ENCODE measurements around the gene RXFP1.
"Not testable (repeated sequence)": the region's sequence is repeated elsewhere in the genome, so short reads cannot be mapped to it uniquely, and the experiment has no call there.

The RXFP1 gene

DNA sequence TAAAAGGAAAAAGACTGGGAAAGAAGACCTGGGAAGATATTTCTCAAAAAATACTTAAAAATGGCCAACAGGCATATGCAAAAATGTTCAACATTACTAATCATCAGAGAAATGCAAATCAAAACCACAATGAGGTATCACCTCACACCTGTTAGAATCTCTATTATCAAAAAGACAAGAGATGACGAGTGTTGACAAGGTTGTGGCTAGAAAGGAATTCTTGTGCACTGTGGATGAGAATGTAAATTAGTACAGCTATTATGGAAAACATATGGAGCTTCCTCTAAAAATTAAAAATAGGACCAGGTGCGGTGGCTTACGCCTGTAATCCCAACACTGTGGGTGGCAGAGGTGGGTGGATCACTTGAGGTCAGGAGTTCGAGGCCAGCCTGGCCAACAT, 100.0 kb downstream of the RXFP1 start:
- no peak for DNase-seq

DNA sequence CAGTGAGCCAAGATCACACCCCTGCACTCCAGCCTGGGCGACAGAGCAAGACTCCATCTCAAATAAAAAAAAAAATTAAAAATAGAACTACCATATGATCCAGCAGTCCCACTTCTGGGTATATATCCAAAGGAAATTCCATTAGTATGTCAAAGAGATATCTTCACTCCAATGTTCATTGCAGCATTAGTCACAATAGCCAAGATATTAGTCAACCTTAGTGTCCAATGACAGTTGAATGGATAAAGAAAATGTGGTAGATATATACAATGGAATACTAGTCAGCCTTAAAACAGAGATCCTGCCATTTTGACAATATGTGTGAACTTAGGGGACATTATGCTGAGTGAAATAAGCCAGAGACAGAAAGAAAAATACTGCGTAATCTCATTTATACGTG, 100.6 kb downstream of the RXFP1 start:
- no peak for DNase-seq

DNA sequence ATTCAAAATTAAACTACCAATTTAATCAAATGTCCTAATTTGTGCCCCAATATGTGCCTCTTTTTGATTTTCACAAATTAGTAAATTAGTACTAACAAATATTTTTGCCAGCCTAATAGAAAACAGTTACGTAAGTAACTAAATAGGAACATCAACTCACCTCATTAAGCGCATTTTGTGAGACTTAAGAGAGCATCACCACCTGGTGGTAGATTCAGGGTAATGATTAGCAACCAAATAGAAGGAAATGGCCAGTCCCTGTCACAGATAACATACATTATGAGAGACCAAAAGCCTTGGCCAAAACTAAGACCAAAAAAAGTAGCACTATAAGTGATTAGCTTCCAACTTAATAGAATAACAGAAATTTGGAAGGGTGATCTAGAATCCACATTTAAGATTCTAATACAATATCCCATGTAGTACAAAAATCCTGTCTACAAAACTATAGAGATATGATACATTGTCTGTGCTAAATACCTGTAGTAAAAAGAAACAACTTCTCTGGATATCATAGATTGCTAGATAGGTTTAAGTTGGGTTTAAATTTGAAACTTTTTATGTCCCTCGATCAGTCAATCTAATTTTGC, 103.3 kb downstream of the RXFP1 start:
- DNase-seq: peak; percentile 16

DNA sequence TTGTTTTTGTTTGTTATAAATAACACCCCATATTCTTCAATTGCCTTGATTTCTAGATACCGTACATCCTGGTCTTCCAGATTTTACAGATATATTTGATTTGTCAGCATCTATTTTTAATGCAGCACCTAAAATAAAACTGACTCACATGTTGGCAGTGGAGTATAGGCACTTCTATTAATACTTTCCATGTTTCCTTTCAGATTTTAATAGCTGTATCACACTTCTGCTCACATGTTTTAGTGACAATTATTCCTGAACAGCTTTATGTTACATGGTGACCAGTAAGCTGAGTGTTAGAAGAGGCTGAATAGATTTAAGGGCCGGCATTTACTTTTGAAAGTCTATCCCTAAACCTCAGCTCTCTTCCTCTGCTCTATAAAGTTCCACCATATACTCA, 103.9 kb downstream of the RXFP1 start:
- no peak for DNase-seq

DNA sequence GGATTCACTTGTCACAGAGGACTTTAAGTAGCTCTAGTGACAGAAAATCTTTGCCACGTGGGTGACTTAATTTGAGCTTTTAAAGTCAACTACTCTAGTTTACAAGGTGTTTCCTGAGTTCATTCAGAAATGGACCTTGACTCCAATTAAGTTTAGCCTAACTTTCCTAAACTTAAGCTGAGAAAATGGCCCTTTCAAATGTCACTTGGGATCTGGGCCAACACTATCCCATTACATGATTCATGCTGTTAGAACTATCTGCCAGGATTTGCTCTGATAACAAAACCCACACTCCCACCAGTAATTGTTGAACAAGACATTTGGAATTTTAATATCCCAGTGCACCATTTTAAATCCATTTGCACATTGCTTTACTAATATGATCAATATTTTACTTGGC, 109.2 kb downstream of the RXFP1 start:
- no peak for DNase-seq

DNA sequence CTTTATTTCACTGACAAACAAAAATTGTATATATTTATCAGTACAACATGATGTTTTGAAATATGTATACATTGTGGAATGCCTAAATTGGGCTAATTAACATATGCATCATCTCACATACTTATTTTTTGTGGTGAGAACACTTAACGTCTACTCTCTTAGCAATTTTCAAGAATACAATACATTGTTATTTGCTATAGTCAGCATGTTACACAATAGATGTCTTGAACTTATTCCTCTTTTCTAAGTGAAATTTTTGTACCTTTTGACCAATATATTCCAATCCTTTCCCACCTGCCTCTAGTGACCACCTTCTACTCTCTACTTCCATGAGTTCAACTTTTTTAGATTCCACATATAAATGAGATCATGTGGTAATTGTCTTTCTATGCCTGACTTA, 114.9 kb downstream of the RXFP1 start:
- no peak for DNase-seq

DNA sequence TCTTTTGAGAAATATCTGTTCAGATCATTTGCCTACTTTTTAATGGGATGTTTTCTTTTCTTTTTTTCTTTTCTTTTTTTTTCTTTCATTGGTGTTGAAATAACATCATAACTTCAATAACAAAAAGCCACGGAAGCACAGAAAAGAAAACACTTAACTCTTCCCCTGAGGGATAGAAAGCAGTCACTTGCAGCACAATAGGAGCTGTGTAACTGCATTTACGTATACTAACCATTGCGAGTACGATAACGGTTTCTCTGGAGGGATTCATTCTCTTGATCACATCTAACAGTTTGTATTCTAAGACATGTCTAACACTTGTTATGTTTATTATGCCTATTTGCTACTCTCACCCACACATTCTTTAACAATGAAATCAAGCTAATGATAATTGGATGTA, 122.7 kb downstream of the RXFP1 start:
- no peak for DNase-seq

DNA sequence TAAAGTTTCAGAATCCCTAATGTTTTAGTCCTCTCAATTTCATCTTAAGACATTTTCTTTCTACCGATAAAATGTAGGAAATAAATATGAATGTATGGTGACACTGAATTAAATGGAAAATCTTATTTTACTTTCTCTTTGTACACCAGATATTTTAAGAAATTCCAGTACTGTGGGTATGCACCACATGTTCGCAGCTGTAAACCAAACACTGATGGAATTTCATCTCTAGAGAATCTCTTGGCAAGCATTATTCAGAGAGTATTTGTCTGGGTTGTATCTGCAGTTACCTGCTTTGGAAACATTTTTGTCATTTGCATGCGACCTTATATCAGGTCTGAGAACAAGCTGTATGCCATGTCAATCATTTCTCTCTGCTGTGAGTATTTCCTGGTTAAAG, 123.1 kb downstream of the RXFP1 start:
- no peak for DNase-seq

DNA sequence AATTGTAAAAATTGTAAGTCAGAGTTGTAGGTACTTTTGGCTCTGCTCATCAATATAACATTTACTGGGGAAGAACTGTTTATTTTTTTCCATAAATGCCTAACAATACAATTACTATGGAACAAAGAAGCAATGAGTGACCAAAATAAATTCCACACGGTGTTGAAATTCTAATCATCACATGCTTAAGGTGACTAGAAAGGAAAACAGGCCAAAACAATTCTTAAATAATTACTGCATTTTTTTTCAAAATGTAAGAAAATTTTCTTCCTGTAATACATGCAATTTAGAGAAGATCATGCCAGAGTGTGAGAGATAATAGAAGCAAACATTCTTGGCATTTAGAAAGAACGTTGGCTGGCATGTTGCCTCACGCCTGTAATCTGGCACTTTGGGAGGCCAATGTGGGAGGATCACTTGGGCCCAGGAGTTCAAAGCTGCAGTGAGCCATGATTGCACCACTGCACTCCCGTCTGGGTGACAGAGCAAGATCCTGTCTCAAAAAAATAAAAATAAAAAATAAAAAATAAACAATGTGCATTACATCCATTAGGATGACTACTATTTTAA, 127.5 kb downstream of the RXFP1 start:
- DNase-seq: no peak

DNA sequence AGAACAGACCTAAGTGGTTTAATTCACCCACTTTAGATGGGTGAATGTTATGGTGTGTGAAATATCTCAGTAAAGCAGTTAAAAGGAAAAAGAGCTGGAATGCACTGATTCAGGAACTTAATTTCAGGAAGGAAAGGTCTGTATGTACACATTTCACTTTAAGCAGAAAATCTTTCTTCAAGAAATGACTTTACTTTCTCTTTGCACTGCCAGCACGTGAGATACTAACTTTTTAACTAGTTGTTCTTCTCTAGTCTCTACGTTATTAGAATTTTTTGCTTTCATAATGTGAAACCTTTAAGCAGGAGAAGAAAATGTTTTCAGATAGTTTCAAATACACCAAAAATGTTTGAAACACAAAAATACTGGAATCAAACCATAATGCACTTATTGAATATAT, 131.2 kb downstream of the RXFP1 start:
- DNase-seq: no peak

DNA sequence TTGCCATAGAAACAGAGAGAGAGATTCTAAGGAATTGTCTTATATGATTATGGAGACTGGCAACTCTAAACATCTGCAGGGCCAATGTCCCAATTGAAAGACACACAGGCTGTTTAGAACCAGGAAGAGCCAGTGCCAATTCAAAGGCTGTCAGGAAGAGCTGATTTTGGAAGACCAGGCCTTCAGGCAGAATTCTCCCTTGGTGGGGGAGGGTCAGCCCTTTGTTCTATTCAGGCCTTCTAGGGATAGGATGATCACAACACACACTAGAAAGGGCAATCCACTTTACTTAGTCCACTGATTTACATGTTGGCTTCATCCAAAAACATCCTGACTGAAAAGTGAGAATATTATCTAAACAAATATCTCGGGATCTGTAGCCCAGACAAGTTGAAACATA, 134.8 kb downstream of the RXFP1 start:
- DNase-seq: no peak

DNA sequence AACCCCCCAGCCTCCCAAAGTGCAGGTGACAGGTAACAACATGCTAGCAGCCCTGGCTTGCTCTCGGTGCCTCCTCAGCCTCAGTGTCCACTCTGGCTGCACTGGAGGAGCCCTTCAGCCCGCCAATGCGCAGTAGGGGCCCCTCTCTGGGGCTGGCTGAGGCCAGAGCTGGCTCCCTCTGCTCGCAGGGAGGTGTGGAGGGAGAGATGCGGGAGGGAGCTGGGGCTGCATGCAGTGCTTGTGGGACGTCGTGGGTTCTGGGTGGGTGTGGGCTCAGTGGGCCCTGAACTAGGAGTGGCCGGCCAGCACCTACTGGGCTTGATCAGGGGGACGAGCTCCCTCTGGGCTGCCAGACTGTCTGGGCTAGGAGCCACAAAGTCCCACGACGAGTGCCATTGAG, 135.6 kb downstream of the RXFP1 start:
- no peak for DNase-seq

DNA sequence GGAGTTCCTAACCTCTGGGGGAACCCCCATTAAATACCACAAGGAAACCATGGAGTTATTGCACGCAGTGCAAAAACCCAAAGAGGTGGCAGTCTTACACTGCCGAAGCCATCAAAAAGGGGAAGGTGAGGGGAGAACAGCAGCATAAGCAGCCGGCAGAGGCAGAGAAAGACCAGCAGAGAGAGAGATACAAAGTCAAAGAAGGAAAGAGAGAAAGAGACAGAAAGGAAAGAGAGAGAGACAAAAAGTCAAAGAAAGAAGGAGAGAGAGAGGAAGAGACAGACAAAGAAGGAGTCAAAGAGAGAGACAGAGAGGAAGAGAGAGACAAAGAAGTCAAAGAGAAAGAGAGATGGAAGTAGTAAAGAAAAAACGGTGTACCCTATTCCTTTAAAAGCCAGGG, 141.6 kb downstream of the RXFP1 start:
- not testable (repeated sequence) for DNase-seq

DNA sequence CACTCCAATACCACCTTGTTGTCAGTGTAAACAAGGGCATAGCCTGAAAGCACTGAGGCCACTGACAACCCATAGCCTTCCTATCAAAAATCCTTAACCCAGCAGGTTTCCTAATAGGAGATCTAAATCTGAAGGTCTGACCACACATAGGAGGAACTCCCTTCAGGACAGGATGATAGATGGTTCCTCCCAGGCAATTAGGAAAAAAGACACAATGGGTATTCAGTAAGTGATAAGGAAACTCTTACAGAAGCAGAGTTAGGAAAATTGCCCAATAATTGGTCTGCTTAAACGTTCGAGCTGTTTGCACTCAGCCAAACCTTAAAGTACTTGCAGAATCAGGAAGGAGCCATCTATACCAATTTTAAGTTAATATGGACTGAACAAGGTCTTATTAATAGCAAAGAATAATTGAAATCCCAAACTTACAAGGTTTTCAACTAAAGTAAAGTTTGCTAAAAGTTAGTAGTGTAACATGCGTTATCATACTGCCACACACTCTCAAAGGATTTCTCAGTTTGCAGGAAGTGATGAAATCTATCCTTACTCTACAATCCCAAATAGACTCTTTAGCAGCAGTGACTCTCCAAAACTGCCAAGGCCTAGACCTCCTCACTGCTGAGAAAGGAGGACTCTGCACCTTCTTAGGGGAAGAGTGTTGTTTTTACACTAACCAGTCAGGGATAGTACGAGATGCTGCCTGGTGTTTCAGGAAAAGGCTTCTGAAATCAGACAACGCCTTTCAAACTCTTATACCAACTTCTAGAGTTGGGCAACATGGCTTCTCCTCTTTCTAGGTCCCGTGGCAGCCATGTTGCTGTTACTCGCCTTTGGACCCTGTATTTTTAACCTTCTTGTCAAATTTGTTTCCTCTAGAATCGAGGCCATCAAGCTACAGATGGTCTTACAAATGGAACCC, 142.3 kb downstream of the RXFP1 start:
- DNase-seq: not testable (repeated sequence)

DNA sequence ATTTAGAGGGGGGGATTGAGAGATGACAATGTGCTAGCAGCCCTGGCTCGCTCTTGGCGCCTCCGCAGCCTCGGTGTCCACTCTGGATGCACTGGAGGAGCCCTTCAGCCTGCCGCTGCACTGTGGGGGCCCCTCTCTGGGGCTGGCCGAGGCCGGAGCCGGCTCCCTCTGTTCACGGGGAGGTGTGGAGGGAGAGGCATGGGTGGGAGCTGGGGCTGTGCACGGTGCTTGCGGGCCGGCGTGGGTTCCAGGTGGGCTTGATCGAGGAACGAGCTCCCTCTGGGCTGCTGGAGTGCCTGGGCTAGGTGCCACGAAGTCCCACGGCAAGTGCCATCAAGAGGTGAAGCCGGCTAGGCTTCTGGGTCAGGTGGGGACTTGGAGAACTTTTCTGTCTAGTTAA, 143.1 kb downstream of the RXFP1 start:
- DNase-seq: no peak

DNA sequence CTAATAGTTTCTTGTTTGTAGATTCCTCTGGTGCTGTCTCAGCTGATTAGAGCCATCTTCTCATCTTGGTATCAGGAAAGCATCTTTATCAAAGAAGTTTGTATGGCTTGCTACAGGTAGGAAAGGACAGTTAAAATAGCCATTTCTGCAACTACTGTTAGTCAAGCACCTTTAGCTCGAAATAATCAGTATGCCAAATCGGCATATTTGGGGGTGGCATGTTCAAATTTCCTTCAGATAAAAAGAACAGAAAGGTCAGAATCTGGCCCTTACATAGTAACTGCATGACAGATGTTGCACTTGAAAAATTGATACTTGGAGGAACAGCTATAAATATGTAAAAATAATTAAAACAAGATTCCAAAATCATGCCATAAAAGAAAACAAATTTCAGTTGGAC, 145.2 kb downstream of the RXFP1 start:
- no peak for DNase-seq

DNA sequence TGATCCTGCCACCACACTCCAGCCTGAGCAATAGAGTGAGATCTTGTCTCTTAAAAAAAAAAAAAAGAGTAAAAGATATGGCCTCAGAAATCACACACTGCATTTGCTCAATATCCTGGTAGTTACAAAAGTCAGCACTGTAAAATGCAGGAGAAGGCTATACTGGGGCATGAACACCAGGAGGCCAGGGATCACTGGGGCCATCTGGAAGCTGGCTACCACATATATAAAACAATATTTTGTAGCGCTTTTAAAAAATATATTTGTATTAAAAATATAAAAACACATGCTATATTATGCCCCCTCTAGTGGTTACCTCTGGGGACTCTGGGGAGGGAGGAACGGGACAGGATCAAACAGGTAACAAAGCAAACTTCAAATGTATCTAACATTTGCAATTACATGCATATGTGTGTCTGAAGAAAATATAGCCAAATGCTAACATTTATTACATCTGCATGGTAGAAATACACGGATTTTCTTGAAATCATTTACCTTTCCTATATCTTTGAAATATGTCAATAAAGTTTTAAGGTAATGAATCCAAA, 146.0 kb downstream of the RXFP1 start:
- DNase-seq: no peak

DNA sequence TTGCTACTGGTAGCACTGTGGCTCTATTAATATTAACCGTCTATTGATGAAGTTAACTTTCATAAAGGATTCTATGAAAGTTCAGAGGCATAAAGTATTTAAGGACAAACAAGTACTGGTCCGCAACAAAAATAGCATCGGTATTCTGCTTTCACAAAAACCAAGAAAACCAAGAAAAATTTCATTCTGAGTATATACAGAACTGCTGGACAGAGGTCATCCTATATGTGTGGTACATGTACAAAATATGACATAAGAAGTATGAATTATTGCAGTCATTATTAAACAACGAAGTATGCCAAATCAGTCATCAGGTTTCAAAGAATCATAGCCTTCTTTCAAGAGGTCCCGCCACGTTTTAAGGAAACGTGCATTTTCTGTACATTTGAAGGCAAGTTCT, 147.6 kb downstream of the RXFP1 start:
- DNase-seq: no peak

DNA sequence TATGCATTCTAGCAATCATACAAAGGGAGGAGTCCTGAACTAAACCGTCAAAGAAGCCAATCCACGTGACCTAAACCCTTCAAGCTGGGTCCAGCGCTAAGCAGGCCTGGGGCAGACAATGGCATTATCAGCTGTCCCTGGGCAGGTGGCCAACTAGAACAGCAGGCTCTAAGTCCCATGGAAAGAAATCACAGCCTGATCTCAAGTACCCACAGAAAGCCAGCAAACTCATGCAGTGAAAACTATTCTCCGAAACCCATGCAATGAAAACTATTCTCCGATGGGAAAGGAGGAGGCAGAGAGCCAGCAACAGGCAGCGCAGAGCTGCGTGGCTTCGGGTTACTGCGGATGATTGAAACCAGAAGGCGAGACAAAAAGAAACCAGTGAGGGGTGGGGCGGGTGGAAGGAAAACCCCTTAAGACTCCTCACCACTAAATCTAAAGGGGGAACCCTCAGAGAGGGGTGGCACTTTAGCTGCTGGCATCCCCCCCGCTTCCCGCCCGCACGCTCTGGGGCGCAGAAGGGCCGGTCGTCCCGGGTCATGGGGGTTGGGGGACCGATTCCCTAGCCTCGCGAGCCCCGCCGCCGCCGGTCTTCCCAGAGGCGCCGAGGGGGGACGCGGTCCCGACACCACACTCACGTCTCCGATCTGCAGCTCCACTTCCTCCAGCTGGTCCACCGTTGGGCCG, 149.4 kb downstream of the RXFP1 start:
- peak; percentile 40 for DNase-seq

DNA sequence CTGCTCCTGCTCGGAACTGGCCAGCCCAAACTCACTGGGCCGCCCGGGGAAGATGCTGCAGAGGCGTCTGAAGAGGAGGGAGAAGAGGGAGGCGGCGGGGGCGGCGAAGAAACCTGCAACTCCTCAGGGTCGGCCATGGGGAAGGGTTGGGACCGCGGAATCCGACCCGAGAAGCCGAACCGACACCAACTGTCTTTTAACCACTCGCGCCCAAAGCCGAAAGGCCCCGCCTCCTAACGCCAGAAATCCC, 149.9 kb downstream of the RXFP1 start, which contains the start of gene C4orf46:
Gene C4orf46 (minus strand): TSS at position 223 of the 250 bp plus-strand sequence. CDS start 86 bp downstream, at position 137.
- DNase-seq: no peak

DNA sequence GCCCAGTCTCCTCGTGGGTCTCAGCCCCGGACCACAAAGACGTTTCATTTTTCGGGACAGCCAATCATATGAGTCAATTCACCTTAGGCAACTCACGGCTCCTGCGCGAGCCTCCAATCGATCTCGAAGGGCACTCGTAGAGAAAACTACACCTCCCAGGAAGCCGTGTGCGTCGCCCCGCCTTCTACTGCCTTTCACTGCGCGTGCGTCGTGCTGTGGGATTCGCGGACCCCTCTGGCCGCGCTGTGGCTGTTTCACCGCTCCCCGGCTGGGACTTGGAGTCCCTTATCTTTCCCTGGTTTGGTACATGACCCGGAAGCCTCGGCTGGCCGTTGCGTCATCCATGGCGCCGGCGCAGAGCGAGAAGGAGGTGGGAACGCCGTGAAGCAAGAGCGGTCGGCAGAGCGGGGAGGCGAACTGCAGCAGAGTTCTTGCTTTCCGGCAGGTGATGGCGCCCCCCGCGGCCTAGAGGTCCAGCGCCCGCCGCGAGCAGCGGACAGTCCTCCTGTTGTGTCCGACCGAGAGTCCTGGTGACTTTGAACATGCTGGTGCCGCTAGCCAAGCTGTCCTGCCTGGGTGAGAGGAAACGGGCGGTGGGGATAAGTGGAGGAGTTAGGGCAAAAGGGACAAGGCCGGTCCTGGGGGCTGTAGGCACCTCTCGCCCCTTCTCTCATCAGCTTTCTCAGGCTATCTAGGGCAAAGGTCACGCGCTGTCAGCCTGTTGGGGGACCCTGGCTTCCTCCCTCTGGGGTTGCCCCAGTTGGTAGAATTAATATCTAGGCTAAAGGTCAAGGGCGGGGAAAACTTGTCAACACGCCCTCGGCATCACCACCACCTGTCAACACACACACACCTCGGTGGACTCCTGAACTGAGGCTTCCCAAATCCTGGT, 150.5 kb downstream of the RXFP1 start, which contains the start of gene ETFDH:
Gene ETFDH (plus strand): TSS at position 382 of the 892 bp plus-strand sequence. CDS start 161 bp downstream, at position 543.
- peak; percentile 96 for DNase-seq

DNA sequence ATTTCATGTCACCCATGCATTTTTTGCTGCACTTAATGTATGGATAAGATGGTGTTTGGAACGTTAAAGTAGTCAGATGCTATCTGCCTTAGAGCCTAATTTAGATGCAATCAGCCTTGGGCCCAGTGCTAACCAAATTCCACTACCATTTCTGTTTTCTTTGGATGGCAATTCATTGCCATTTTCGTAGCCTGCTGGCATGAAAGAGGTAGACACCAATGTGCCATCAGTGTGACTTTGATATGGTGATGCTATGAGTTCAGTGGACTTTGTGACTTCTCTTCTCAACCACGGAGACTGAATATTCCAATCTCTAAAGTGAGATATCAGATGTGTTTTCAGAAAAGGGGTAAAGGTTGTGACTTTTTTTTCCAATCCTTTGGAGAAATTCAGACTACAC, 152.0 kb downstream of the RXFP1 start:
- DNase-seq: no peak

Measured in NCI-H2171 treated with DMSO at 0.1 percent for 48 hours (cell line).